H1 (cell line): ENCODE results near the gene MTERF2. TPM values are rescaled to one million over a fixed set of nuclear protein-coding genes. Genes with fewer than 3 reads are reported as not detected.

Source experiments
- CTCF ChIA-PET: fragments of 300-600 bp; sonication (Branson Sonifier 250); formaldehyde crosslinking; loops from one replicate; lab custom pipeline; 2021; ENCODE audit not compliant: partially characterized antibody; lab: Charles Lee
- POLR2A ChIA-PET: fragments of 300-600 bp; sonication (Branson Sonifier 250); formaldehyde crosslinking; loops from one replicate; lab custom pipeline; 2021; ENCODE audit warnings: inconsistent platforms; ENCODE audit not compliant: partially characterized antibody; lab: Charles Lee
- DNase-seq, 2 experiments: peaks; one replicate each; pipeline versions ENCODE4 v3.0.0 to v3.0.0-alpha.2; 2010 to 2022; ENCODE audit warnings: low spot score in 2 of 2, low read depth in 1 of 2, mixed read lengths in 1 of 2
- FAIRE-seq: peaks from 2 replicates; lab custom pipeline; 2011; peaks lifted over from hg19 to GRCh38; lab: Jason Lieb, UNC
- H2AFZ ChIP-seq: 2 replicates; pipeline ENCODE4 v1.8.1; 2012; ENCODE audit warnings: low read length, inconsistent platforms
- H2AK5ac ChIP-seq: 2 replicates; pipeline ENCODE4 v1.6.1; 2013; ENCODE audit warnings: low read depth, low read length
- H2BK120ac ChIP-seq: replicated peaks from 2 replicates; pipeline ENCODE3; 2013; ENCODE audit warnings: low read depth, low read length, inconsistent platforms
- H2BK12ac ChIP-seq: 2 replicates; pipeline ENCODE4 v1.6.1; 2013; ENCODE audit warnings: low read depth, low read length
- H2BK15ac ChIP-seq: 2 replicates; pipeline ENCODE4 v1.6.1; 2013; ENCODE audit warnings: low read length
- H2BK20ac ChIP-seq: 2 replicates; pipeline ENCODE4 v1.6.1; 2013; ENCODE audit warnings: low read length
- H2BK5ac ChIP-seq: 2 replicates; pipeline ENCODE4 v1.6.1; 2013; ENCODE audit warnings: low read depth, low read length
- H3K14ac ChIP-seq: 2 replicates; pipeline ENCODE4 v1.6.1; 2013; ENCODE audit warnings: inconsistent platforms; ENCODE audit not compliant: insufficient read length
- H3K18ac ChIP-seq: 2 replicates; pipeline ENCODE4 v1.6.1; 2013; ENCODE audit warnings: low read length; ENCODE audit errors: extremely low read depth
- H3K23ac ChIP-seq: 2 replicates; pipeline ENCODE4 v1.6.1; 2013; ENCODE audit warnings: inconsistent platforms; ENCODE audit not compliant: insufficient read length
- H3K23me2 ChIP-seq: 2 replicates; pipeline ENCODE4 v1.6.1; 2013; ENCODE audit warnings: low read depth, low read length
- H3K27ac ChIP-seq: 2 replicates; pipeline ENCODE4 v1.6.1; 2011; ENCODE audit warnings: low read depth, low read length, inconsistent platforms
- H3K27me3 ChIP-seq, 4 experiments: replicated peaks in 1 of 4; 1 replicate in 1 of 4; 2 replicates in 3 of 4; pipeline versions ENCODE4 v1.6.1 to v1.8.1; 2011 to 2013; ENCODE audit warnings: low read length in 3 of 4, mild to moderate bottlenecking in 3 of 4, inconsistent platforms in 2 of 4, mixed read lengths in 2 of 4, moderate library complexity in 1 of 4; ENCODE audit not compliant: control insufficient read depth in 3 of 4, insufficient read depth in 3 of 4; ENCODE audit errors: extremely low read depth in 1 of 4
- H3K36me3 ChIP-seq, 4 experiments: 2 replicates each; pipeline versions ENCODE4 v1.6.1 to v1.8.1; 2011 to 2013; ENCODE audit warnings: mild to moderate bottlenecking in 4 of 4, low read length in 3 of 4, moderate library complexity in 2 of 4, control low read depth in 1 of 4, inconsistent platforms in 1 of 4; ENCODE audit not compliant: insufficient read depth in 4 of 4, control insufficient read depth in 2 of 4
- H3K4ac ChIP-seq: replicated peaks from 2 replicates; pipeline ENCODE3; 2013; ENCODE audit warnings: low read length, low read depth, mixed read lengths, inconsistent platforms; ENCODE audit not compliant: insufficient read length
- H3K4me1 ChIP-seq, 4 experiments: replicated peaks in 1 of 4; 1 replicate in 1 of 4; 2 replicates in 3 of 4; pipeline versions ENCODE4 v1.6.1 to v1.8.1; 2011 to 2013; ENCODE audit warnings: low read length in 3 of 4, inconsistent platforms in 2 of 4, mixed read lengths in 1 of 4; ENCODE audit not compliant: insufficient read depth in 4 of 4, control insufficient read depth in 3 of 4
- H3K4me2 ChIP-seq, 2 experiments: 2 replicates each; pipeline versions ENCODE4 v1.6.1 to v1.8.1; 2011 to 2013; ENCODE audit warnings: low read depth in 2 of 2, low read length in 2 of 2, control low read depth in 1 of 2, inconsistent platforms in 1 of 2, mild to moderate bottlenecking in 1 of 2; ENCODE audit not compliant: insufficient read depth in 1 of 2
- H3K4me3 ChIP-seq, 4 experiments: fragments of 200-600, 300-600 bp in 1 of 4; sonication (generic), shearing (Covaris generic), sonication (Bioruptor Twin) in 1 of 4; 2 replicates each; pipeline versions ENCODE4 v1.5.1 to v1.8.1; 2011 to 2016; ENCODE audit warnings: low read length in 4 of 4, low read depth in 3 of 4, control low read depth in 2 of 4, inconsistent platforms in 2 of 4, mild to moderate bottlenecking in 2 of 4, mixed read lengths in 1 of 4, moderate library complexity in 1 of 4; ENCODE audit not compliant: insufficient read depth in 2 of 4; ENCODE audit errors: extremely low read depth in 1 of 4
- H3K56ac ChIP-seq: replicated peaks from 2 replicates; pipeline ENCODE3; 2013; ENCODE audit warnings: low read depth, mild to moderate bottlenecking, mixed read lengths, low read length, inconsistent platforms; ENCODE audit not compliant: insufficient read length
- H3K79me1 ChIP-seq: 2 replicates; pipeline ENCODE4 v1.6.1; 2013; ENCODE audit warnings: low read depth, low read length, control low read depth
- H3K79me2 ChIP-seq, 2 experiments: 2 replicates each; pipeline versions ENCODE4 v1.6.1 to v1.8.1; 2012 to 2013; ENCODE audit warnings: low read length in 2 of 2, mild to moderate bottlenecking in 2 of 2, inconsistent platforms in 1 of 2; ENCODE audit not compliant: insufficient read depth in 2 of 2, control insufficient read depth in 1 of 2
- H3K9ac ChIP-seq, 4 experiments: replicated peaks in 1 of 4; 1 replicate in 1 of 4; 2 replicates in 3 of 4; pipeline versions ENCODE4 v1.6.1 to v1.8.1; 2011 to 2013; ENCODE audit warnings: low read depth in 3 of 4, low read length in 3 of 4, control low read depth in 2 of 4, mild to moderate bottlenecking in 2 of 4, moderate library complexity in 2 of 4, inconsistent platforms in 1 of 4; ENCODE audit errors: extremely low read depth in 1 of 4
- H3K9me3 ChIP-seq, 2 experiments: 2 replicates each; pipeline versions ENCODE4 v1.6.1 to v1.8.1; 2012 to 2013; ENCODE audit warnings: mild to moderate bottlenecking in 2 of 2, moderate library complexity in 2 of 2, control low read depth in 1 of 2, inconsistent platforms in 1 of 2, low read depth in 1 of 2, low read length in 1 of 2, mixed read lengths in 1 of 2; ENCODE audit not compliant: insufficient read depth in 2 of 2
- H4K20me1 ChIP-seq, 2 experiments: replicated peaks in 1 of 2; 2 replicates each; pipeline versions ENCODE3 to v1.8.1; 2011 to 2013; ENCODE audit warnings: inconsistent platforms in 2 of 2, low read length in 2 of 2, mild to moderate bottlenecking in 1 of 2; ENCODE audit not compliant: insufficient read depth in 2 of 2, control insufficient read depth in 1 of 2
- H4K5ac ChIP-seq: 2 replicates; pipeline ENCODE4 v1.6.1; 2013; ENCODE audit warnings: low read length, low read depth, mixed read lengths, inconsistent platforms; ENCODE audit not compliant: insufficient read length
- H4K8ac ChIP-seq: 2 replicates; pipeline ENCODE4 v1.8.0; 2013; ENCODE audit warnings: mild to moderate bottlenecking, moderate library complexity, low read length, inconsistent platforms; ENCODE audit not compliant: insufficient read depth; ENCODE audit errors: extremely low read depth
- H4K91ac ChIP-seq: replicated peaks from 2 replicates; pipeline ENCODE3; 2013; ENCODE audit warnings: low read length, mixed read lengths, inconsistent platforms; ENCODE audit not compliant: insufficient read length
- ASH2L ChIP-seq: fragments of 200-600, 300-600 bp; sonication (generic); IDR thresholded peaks from one replicate; pipeline ENCODE4 v1.7.1; 2017; ENCODE audit warnings: low read length
- GABPA ChIP-seq: IDR thresholded peaks from 2 replicates; pipeline ENCODE4 v1.6.1; 2011; ENCODE audit warnings: mild to moderate bottlenecking, low read length, moderate library complexity, borderline replicate concordance; ENCODE audit not compliant: insufficient read depth
- HDAC2 ChIP-seq, 2 experiments: fragments of 300-600 bp in 1 of 2; sonication (generic) in 1 of 2; IDR thresholded peaks; 2 replicates each; pipeline ENCODE4 v1.6.1; 2011 to 2012; ENCODE audit warnings: low read depth in 2 of 2, low read length in 2 of 2, mild to moderate bottlenecking in 2 of 2, moderate library complexity in 2 of 2, borderline replicate concordance in 1 of 2, inconsistent platforms in 1 of 2
- KDM5A ChIP-seq: fragments of 200-600 bp; IDR thresholded peaks from 2 replicates; pipeline ENCODE4 v1.7.1; 2012; ENCODE audit warnings: mild to moderate bottlenecking, low read length, inconsistent platforms, mixed read lengths
- POLR2A ChIP-seq, 2 experiments: IDR thresholded peaks; 1 replicate in 1 of 2; 2 replicates in 1 of 2; pipeline ENCODE4 v1.6.1; 2011; ENCODE audit warnings: low read depth in 2 of 2, low read length in 2 of 2, mild to moderate bottlenecking in 2 of 2; ENCODE audit errors: control extremely low read depth in 1 of 2
- RAD21 ChIP-seq, 2 experiments: IDR thresholded peaks in 1 of 2; conservative IDR thresholded peaks in 1 of 2; 2 replicates each; pipeline ENCODE4 v1.6.1; 2011; ENCODE audit warnings: low read depth in 2 of 2, low read length in 2 of 2, improper control_type of control experiment in 1 of 2, inconsistent platforms in 1 of 2, mild to moderate bottlenecking in 1 of 2, moderate library complexity in 1 of 2
- SUZ12 ChIP-seq: fragments of 200-600 bp; sonication (generic); IDR thresholded peaks from 2 replicates; pipeline ENCODE4 v1.6.1; 2012; ENCODE audit warnings: mild to moderate bottlenecking, inconsistent platforms, low read length, moderate library complexity, mixed read lengths
- WGBS, 2 experiments: shearing (Covaris generic) in 1 of 2; methylation state at CpG; one replicate each; pipeline versions ENCODE4 v1.1.6 to v1.1.7; 2013 to 2015; ENCODE audit warnings: low lambda C conversion rate in 2 of 2, mixed read lengths in 2 of 2, inconsistent platforms in 1 of 2, low coverage in 1 of 2, missing lambda C conversion rate in 1 of 2; ENCODE audit not compliant: insufficient replicate concordance in 2 of 2, insufficient coverage in 1 of 2, insufficient read length in 1 of 2; ENCODE audit errors: extremely low coverage in 1 of 2, missing lambda C conversion rate in 1 of 2; 5-methylcytosine and 5-hydroxymethylcytosine counted together
- polyA plus RNA-seq, 7 experiments: library from polyadenylated mRNA; depleted of rRNA in 3 of 7; stranded (reverse) in 5 of 7; unstranded in 2 of 7; fragments of >200 nt in 5 of 7; fragments of 200-250 nt in 2 of 7; gene quantifications; 1 replicate in 5 of 7; 2 replicates in 1 of 7; 4 replicates in 1 of 7; pipeline versions ENCODE4 v1.2.1 to v1.2.3, GENCODE V29; 2011 to 2013; ENCODE audit warnings: missing spikeins in 2 of 7, mixed read lengths in 2 of 7
- total RNA-seq: library from RNA; stranded (reverse); fragmentation: NEBNext Ultra II Directional; extraction: Animal tissue kit (Norgen Biotek cat#: 25700); gene quantifications from 2 replicates; pipeline ENCODE4 v1.2.1, GENCODE V29; 2021

Gene MTERF2
- total and polyA plus RNA-seq, 2 of the 8 experiments (the other 6 are each of a cell fraction or from before 2014, with no cell fraction given): 2.8 to 7.1 TPM

- Histone ChIP-seq H3K79me1 (no peaks in the 10 kb centered on the region), H2BK5ac (no peak overlapping the region), H4K8ac (no peak overlapping the region), H3K4me1 (peaks cover 0 to under 1% (median under 1%) of the 10 kb centered on the region in 4 experiments; a peak in 2 of 7 replicates), H3K14ac (no peak overlapping the region), H3K9me3 (no peaks in the 10 kb centered on the region), H4K5ac (no peak overlapping the region), H2BK120ac (no peak overlapping the region), H4K91ac (no peak overlapping the region), H2BK15ac (no peak overlapping the region), H2AK5ac (no peak overlapping the region), H3K23me2 (no peaks in the 10 kb centered on the region), H3K23ac (no peak overlapping the region), H3K56ac (no peak overlapping the region), H3K4me2 (no peak overlapping the region), H4K20me1 (no peaks in the 10 kb centered on the region), H3K27me3 (no peaks in the 10 kb centered on the region; a peak in 1 of 7 replicates), H3K79me2 (no peaks in the 10 kb centered on the region), H3K27ac (no peak overlapping the region), H3K18ac (no peak overlapping the region), H2BK12ac (no peak overlapping the region), H2AFZ (no peak overlapping the region), H3K4me3 (no peak overlapping the region), H3K36me3 (peaks cover 0 to 4% (median 0%) of the 10 kb centered on the region in 4 experiments; a peak in 2 of 8 replicates), H2BK20ac (no peak overlapping the region), H3K9ac (no peak overlapping the region), H3K4ac (no peak overlapping the region)
- ChIA-PET POLR2A (no interaction called here), CTCF (interaction anchor here (1.3 kb wide), 1 partner anchor 124 kb away, joined by 3 read pairs; no protein-coding TSS in a partner anchor)
- WGBS, 2 experiments: 92% methylated on average over 7 of the region's 7 CpGs; no CpG with 5 or more reads in 1 of the 2 experiments
- DNase-seq: no peak
- TF ChIP-seq RAD21 (IDR thresholded peaks at IDR 0.05 in 1 of 2, conservative IDR thresholded peaks at IDR 0.05 in 1 of 2; ENCODE audit: low read depth in 2 of 2, low read length in 2 of 2): no peak
- no peak for TF ChIP-seq GABPA
- no peak for TF ChIP-seq ASH2L
- TF ChIP-seq HDAC2 (IDR thresholded peaks at IDR 0.05; ENCODE audit: borderline replicate concordance in 1 of 2, low read depth in 2 of 2, low read length in 2 of 2): no peak
- no peak for TF ChIP-seq KDM5A
- no peak for TF ChIP-seq POLR2A (IDR thresholded peaks at IDR 0.05; ENCODE audit: control extremely low read depth in 1 of 2, low read depth in 2 of 2, low read length in 2 of 2)
- TF ChIP-seq SUZ12: no peak
- FAIRE-seq: no peak
Observed at GRCh38 chr12:106980944-106981343, 6.0 kb downstream of the MTERF2 start.
